Diencephalon (tissue), 1 donor: ENCODE measurements around the gene OR5B12. TPM values are rescaled to one million over a fixed set of nuclear protein-coding genes. Genes with fewer than 3 reads are reported as not detected.

Source experiments
- total RNA-seq: library from RNA; depleted of rRNA; stranded (reverse); fragments of >200 nt; gene quantifications from one replicate; pipeline ENCODE4 v1.2.3, GENCODE V29; 2014

Gene OR5B12
- total RNA-seq = not detected

GRCh38 chr11:58442136-58442535 is at the start of gene OR5B12:
OR5B12 (minus strand) TSS chr11:58442236; CDS start chr11:58440151, 2,085 bp downstream.

GRCh38 chr11:58428021-58428420 is 14.0 kb downstream of the OR5B12 start, which contains the start of gene OR5B2:
OR5B2 (minus strand) TSS chr11:58428121; CDS start chr11:58423261, 4,860 bp downstream.

GRCh38 chr11:58406774-58407173 is 35.3 kb downstream of the OR5B12 start, which contains the start of gene OR5B3:
OR5B3 (minus strand) TSS chr11:58406874; CDS start chr11:58403409, 3,465 bp downstream.

Other genes starting within 250 kb of the OR5B12 start
- gene OR1S2, start 238.1 kb downstream of the OR5B12 start, total RNA-seq = not detected
- not detected for gene OR1S1, start 229.5 kb downstream of the OR5B12 start, total RNA-seq
- gene OR10Q1, start 213.3 kb downstream of the OR5B12 start, total RNA-seq = not detected
- gene OR10W1, start 174.0 kb downstream of the OR5B12 start, total RNA-seq = not detected
- gene OR5B17, start 83.2 kb downstream of the OR5B12 start, total RNA-seq = not detected
- not detected for gene OR5B3, start 35.4 kb downstream of the OR5B12 start, total RNA-seq
- not detected for gene OR5B2, start 14.1 kb downstream of the OR5B12 start, total RNA-seq
- gene OR5B21, start 65.9 kb upstream of the OR5B12 start, total RNA-seq = not detected
- gene LPXN, start 133.6 kb upstream of the OR5B12 start, total RNA-seq = 4.2 TPM
- gene ZFP91, start 136.8 kb upstream of the OR5B12 start, total RNA-seq = 53.5 TPM
- gene CNTF, start 180.4 kb upstream of the OR5B12 start, total RNA-seq = 1.6 TPM